ENCODE results near the gene RPL15. TPM values are rescaled to one million over a fixed set of nuclear protein-coding genes. Genes with fewer than 3 reads are reported as not detected.
"Not testable (repeated sequence)": the region's sequence is repeated elsewhere in the genome, so short reads cannot be mapped to it uniquely, and the experiment has no call there.

Gene RPL15
- total RNA-seq, 1 donor from 2014 or later, result 1,411 TPM

GRCh38 chr3:23916152-23916885, 613 bp upstream of the RPL15 start:
- H3K9me3 Mint-ChIP-seq (ENCODE audit: low read depth), result no peaks in the 10 kb centered on the region
- H3K27me3 Mint-ChIP-seq (ENCODE audit: low read depth), result no peaks in the 10 kb centered on the region
- peak overlapping the region; percentile 80 for H3K27ac Mint-ChIP-seq (ENCODE audit: unreplicated experiment)
- H3K4me3 Mint-ChIP-seq (ENCODE audit: unreplicated experiment), result peak overlapping the region; percentile 99
- peaks cover 26% of the 10 kb centered on the region for H3K36me3 Mint-ChIP-seq (ENCODE audit: low read depth)
- DNase-seq (ENCODE audit: low spot score), result no peak
- no peak for TF ChIP-seq CTCF (IDR thresholded peaks at IDR 0.05)
- H3K4me1 Mint-ChIP-seq (ENCODE audit: low read depth), result peaks cover 56% of the 10 kb centered on the region

- H3K4me3 Mint-ChIP-seq (ENCODE audit: unreplicated experiment), result peak overlapping the region; percentile 99
- H3K36me3 Mint-ChIP-seq (ENCODE audit: low read depth), result peaks cover 26% of the 10 kb centered on the region
- H3K9me3 Mint-ChIP-seq (ENCODE audit: low read depth); DNase-seq (ENCODE audit: low spot score); H3K27me3 Mint-ChIP-seq (ENCODE audit: low read depth): not testable (repeated sequence)
- H3K27ac Mint-ChIP-seq (ENCODE audit: unreplicated experiment), result peak overlapping the region; percentile 80
- peaks cover 59% of the 10 kb centered on the region for H3K4me1 Mint-ChIP-seq (ENCODE audit: low read depth)
Observed at GRCh38 chr3:23917679-23918303, 859 bp downstream of the RPL15 start.

- Mint-ChIP-seq H3K27ac (ENCODE audit: unreplicated experiment) (peak overlapping the region; percentile 80), H3K36me3 (ENCODE audit: low read depth) (peaks cover 26% of the 10 kb centered on the region), H3K4me1 (ENCODE audit: low read depth) (peaks cover 64% of the 10 kb centered on the region), H3K4me3 (ENCODE audit: unreplicated experiment) (peak overlapping the region; percentile 99)
- H3K9me3 Mint-ChIP-seq (ENCODE audit: low read depth); DNase-seq (ENCODE audit: low spot score); H3K27me3 Mint-ChIP-seq (ENCODE audit: low read depth): not testable (repeated sequence)
Observed at GRCh38 chr3:23918331-23918730, 1.4 kb downstream of the RPL15 start.

GRCh38 chr3:23919628-23920027, 2.7 kb downstream of the RPL15 start:
- Mint-ChIP-seq H3K27ac (ENCODE audit: unreplicated experiment) (peak overlapping the region; percentile 50), H3K4me1 (ENCODE audit: low read depth) (peaks cover 69% of the 10 kb centered on the region), H3K9me3 (ENCODE audit: low read depth) (no peaks in the 10 kb centered on the region), H3K36me3 (ENCODE audit: low read depth) (peaks cover 26% of the 10 kb centered on the region), H3K27me3 (ENCODE audit: low read depth) (no peaks in the 10 kb centered on the region), H3K4me3 (ENCODE audit: unreplicated experiment) (no peak overlapping the region)
- TF ChIP-seq CTCF (IDR thresholded peaks at IDR 0.05), result no peak
- DNase-seq (ENCODE audit: low spot score), result no peak

- H3K27ac Mint-ChIP-seq (ENCODE audit: unreplicated experiment), result peak overlapping the region; percentile 50
- H3K27me3 Mint-ChIP-seq (ENCODE audit: low read depth), result no peaks in the 10 kb centered on the region
- TF ChIP-seq CTCF (IDR thresholded peaks at IDR 0.05), result no peak
- no peak overlapping the region for H3K4me3 Mint-ChIP-seq (ENCODE audit: unreplicated experiment)
- no peaks in the 10 kb centered on the region for H3K9me3 Mint-ChIP-seq (ENCODE audit: low read depth)
- DNase-seq (ENCODE audit: low spot score), result no peak
- H3K36me3 Mint-ChIP-seq (ENCODE audit: low read depth), result peaks cover 26% of the 10 kb centered on the region
- H3K4me1 Mint-ChIP-seq (ENCODE audit: low read depth), result peaks cover 66% of the 10 kb centered on the region
Observed at GRCh38 chr3:23920151-23920655, 3.3 kb downstream of the RPL15 start.

GRCh38 chr3:23921052-23921511, 4.2 kb downstream of the RPL15 start:
- TF ChIP-seq CTCF (IDR thresholded peaks at IDR 0.05), result no peak
- Mint-ChIP-seq H3K27me3 (ENCODE audit: low read depth) (no peaks in the 10 kb centered on the region), H3K27ac (ENCODE audit: unreplicated experiment) (no peak overlapping the region), H3K4me3 (ENCODE audit: unreplicated experiment) (no peak overlapping the region), H3K9me3 (ENCODE audit: low read depth) (no peaks in the 10 kb centered on the region), H3K36me3 (ENCODE audit: low read depth) (peaks cover 26% of the 10 kb centered on the region), H3K4me1 (ENCODE audit: low read depth) (peaks cover 57% of the 10 kb centered on the region)
- DNase-seq (ENCODE audit: low spot score), result no peak

Measured in chondrocyte (in vitro differentiated cells).